Cardiac septum (tissue), 1 donor: Measurements from ENCODE around the gene EIF5A. TPM values are rescaled to one million over a fixed set of nuclear protein-coding genes. Genes with fewer than 3 reads are reported as not detected.

Source experiments
- DNase-seq: peaks from one replicate; pipeline ENCODE4 v3.0.0-alpha.2; 2020; ENCODE audit warnings: low spot score
- intact Hi-C: fragments of 100-400 bp; cut with DNase I; formaldehyde crosslinking; loops from one replicate; pipeline ENCODE4 v1.14.0; 2022
- total RNA-seq: library from RNA; stranded (reverse); fragmentation: NEBNext Ultra II Directional; extraction: Animal tissue kit (Norgen Biotek cat#: 25700); gene quantifications from one replicate; pipeline ENCODE4 v1.2.1, GENCODE V29; 2021
- donor health status: DM: no; HTN: no; CAD: no.

EIF5A gene
- total RNA-seq, 1 donor from 2014 or later: 263 TPM

DNA sequence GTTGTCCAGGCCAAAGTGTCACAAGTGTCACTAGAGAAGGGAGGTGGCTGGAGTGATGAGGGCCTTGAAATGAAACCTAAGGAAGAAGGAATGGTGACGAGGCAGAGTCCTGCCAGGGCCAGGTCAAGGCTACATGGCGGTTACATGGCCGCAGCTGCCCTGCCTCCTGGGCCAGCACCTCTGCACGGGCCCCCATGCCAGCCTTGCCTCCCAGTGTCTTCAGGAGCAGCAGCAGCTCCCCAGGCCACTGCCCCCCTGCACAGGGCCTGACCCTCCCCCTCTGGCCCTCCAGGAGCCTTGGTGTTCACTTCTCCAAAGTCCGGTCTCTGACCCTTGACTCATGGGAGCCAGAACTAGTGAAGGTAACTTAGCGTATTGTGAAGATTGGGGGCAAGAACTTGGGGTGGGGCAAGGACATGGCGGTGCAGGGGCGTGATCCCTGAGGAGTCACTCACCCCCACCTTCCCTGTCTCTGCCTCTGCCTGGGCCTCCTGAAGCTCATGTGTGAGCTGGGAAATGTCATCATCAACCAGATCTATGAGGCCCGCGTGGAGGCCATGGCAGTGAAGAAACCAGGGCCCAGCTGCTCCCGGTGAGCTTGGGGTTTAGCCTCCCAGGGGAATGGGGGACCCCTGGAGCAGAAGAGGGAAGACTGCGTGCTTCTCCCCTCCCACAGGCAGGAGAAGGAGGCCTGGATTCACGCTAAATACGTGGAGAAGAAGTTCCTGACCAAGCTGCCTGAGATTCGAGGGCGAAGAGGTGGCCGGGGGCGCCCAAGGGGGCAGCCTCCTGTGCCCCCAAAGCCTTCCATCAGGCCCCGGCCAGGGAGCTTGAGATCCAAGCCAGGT lies 40.4 kb downstream of the EIF5A start:
- intact Hi-C loops: loop anchor here (2.0 to 5.0 kb wide), 2 partner anchors 17 to 41 kb away; partner anchors contain the start of gene EIF5A
- DNase-seq: no peak

DNA sequence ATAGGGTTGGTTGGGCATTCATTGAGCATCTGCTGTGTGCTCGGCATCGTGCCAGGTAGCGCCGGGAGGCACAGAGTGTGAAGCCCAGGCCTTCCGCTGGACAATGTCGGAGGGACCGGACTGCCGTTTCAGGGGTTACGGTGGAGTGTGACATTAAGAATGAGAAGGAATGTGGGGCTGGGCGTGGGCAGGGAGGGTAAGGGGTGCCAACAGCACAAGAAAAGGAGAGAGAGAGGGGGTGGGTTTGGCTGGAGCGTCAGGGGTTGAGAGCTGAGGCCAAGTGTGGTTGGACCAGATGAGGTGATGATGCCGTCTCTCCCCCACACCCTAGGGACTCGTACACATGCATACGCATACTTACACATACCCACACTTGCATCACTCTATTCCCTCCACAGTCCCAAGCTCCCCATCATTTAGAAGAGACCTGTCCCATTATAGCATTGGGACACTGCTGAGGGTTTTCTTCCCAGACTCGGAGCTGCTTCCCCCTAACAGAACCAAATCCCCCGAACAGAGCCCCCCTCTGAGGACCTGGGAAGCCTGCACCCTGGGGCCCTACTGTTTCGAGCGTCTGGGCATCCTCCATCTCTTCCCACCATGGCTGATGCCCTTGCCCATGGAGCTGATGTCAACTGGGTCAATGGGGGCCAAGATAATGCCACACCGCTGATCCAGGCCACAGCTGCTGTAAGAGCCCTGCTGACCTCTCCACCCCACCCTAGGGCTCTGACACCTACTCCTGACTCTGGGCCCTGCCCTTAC lies 41.2 kb downstream of the EIF5A start:
- DNase-seq: no peak
- intact Hi-C loops: loop anchor here (5.0 kb wide), 1 partner anchor 41 kb away; the partner anchor contains the start of gene EIF5A

GRCh38 chr17:7351665-7352502 lies 44.5 kb downstream of the EIF5A start, which contains the start of gene KCTD11:
Gene KCTD11 (plus strand): TSS chr17:7352162.
- intact Hi-C loops: loop anchor here (1.0 to 2.0 kb wide), 4 partner anchors 23 to 132 kb away; partner anchors contain the start of genes NEURL4, POLR2A, SLC2A4 and TMEM256

DNA sequence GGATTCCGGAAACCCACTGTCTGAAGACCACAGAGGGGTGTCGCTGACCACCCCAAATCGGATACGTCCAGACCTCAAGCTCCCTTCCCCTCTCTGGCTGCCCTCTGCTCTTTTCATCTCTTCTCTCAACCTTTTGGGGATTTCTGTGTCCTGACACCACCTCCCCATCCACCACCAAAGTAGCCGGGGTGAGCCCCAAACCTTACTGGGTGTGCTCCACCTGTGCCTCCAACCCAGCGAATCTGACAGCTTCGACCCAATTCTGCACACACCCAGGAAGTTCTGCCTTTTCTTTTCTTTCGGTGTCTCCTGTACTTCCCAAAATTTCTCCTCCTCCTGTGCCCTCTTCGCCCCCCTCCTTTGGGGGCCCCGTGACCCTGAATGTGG lies 45.1 kb downstream of the EIF5A start:
- intact Hi-C loops: loop anchor here (2.0 kb wide), 1 partner anchor 72 kb away; the partner anchor contains the start of gene SLC2A4
- no peak for DNase-seq

More at GRCh38 chr17:7351665-7352502, 44.5 kb downstream of the EIF5A start, which contains the start of gene KCTD11:
- peak; percentile 94 for DNase-seq

DNA sequence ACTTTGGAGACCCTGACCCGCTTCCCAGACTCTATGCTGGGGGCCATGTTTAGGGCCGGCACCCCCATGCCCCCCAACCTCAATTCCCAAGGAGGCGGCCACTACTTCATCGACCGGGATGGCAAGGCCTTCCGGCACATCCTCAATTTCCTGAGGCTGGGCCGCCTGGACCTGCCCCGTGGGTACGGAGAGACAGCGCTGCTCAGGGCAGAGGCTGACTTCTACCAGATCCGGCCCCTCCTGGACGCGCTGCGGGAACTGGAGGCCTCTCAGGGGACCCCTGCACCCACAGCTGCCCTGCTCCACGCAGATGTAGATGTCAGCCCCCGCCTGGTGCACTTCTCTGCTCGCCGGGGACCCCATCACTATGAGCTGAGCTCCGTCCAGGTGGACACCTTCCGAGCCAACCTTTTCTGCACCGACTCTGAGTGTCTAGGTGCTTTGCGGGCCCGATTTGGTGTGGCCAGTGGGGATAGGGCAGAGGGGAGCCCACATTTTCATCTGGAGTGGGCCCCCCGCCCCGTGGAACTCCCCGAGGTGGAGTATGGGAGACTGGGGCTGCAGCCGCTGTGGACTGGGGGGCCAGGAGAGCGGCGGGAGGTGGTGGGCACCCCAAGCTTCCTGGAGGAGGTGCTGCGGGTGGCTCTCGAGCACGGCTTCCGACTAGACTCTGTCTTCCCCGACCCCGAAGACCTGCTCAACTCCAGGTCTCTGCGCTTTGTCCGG lies 45.6 kb downstream of the EIF5A start:
- intact Hi-C loops: loop anchor here (2.0 kb wide), 1 partner anchor 72 kb away; the partner anchor contains the start of gene SLC2A4
- DNase-seq: no peak

DNA sequence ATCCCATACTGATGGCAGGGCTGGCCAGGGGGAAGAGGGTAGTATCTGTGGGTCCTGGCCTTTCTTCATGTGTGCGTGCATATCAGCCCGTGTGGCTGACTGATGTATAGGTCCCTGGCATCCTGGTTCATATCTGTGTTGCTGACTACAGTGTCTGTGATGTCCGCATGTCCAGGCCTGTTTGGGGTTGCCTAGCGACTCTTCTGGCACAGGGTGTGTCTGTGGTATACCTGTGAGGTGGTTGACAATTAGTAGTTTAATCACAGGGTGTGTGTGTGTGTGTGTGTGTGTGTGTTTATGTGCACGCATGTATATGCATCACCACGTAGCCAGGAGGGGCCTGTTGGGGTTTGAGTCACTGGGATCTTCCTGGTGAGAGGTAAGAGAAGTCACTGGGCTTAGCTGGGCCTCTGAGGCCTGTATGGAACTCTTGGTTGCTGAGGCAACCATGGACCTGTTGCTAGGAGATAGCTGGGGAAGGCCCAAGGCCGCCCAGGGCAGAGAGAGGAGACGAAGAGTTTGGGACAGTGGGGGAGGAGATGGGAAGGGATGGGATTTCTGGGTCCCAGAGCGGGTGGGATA lies 46.9 kb downstream of the EIF5A start:
- no peak for DNase-seq
- intact Hi-C loops: loop anchor here (2.0 kb wide), 1 partner anchor 82 kb away; no protein-coding TSS in a partner anchor

- peak; percentile 85 for DNase-seq
- intact Hi-C loops: loop anchor here (2.0 to 5.0 kb wide), 2 partner anchors 82 to 207 kb away; partner anchors contain the start of gene SENP3
Measured at GRCh38 chr17:7355053-7355452, 47.6 kb downstream of the EIF5A start, which contains the start of gene TMEM95. Gene TMEM95 (plus strand): TSS chr17:7355156. CDS start chr17:7355205, 49 bp downstream.

GRCh38 chr17:7355573-7355972 lies 48.1 kb downstream of the EIF5A start:
- DNase-seq: no peak
- intact Hi-C loops: loop anchor here (2.0 to 5.0 kb wide), 2 partner anchors 81 to 207 kb away; partner anchors contain the start of gene SENP3

- DNase-seq: peak; percentile 90
- intact Hi-C loops: loop anchor here (5.0 kb wide), 1 partner anchor 206 kb away; the partner anchor contains the start of gene SENP3
Measured at GRCh38 chr17:7356072-7356549, 48.7 kb downstream of the EIF5A start.

DNA sequence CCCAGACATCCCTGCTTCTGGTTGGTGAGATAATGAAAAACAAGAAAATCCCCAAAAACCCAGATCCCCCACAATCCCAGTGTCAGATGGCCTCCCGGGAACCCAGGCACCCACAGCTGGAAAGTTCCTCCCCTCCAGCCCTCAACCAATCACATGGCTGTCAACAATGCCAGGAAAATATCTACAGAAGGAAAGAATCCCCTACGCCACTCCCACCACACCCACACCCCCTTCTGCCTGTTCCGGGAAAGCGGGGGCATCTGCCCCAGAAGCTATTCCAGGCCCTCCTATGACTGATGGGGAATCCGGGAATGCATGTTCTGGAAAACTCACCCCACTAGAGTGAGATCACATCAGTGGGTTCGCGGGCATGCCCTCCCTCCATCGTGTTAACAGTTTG lies 49.3 kb downstream of the EIF5A start:
- intact Hi-C loops: loop anchor here (5.0 kb wide), 1 partner anchor 206 kb away; the partner anchor contains the start of gene SENP3
- no peak for DNase-seq

DNA sequence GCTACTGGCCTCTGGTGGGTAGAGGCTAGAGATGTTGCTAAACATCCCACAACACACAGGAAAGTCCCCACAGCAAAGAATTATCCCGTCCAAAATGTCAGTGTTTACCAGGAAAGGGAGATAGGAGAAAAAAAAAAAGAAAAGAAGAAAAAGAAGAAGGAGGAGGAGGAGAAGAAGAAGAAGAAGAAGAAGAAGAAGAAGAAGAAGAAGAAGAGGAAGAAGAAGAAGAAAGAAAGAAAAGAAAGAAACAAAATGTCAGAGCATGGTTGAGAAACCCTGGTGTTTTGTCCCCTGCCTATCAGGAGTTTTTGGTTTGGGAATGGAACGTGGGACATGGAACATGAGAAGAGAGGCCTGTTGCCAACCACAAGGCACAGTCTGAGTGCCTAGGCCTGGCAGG lies 50.0 kb downstream of the EIF5A start:
- intact Hi-C loops: loop anchor here (5.0 kb wide), 1 partner anchor 205 kb away; the partner anchor contains the start of gene SENP3
- DNase-seq: no peak

DNA sequence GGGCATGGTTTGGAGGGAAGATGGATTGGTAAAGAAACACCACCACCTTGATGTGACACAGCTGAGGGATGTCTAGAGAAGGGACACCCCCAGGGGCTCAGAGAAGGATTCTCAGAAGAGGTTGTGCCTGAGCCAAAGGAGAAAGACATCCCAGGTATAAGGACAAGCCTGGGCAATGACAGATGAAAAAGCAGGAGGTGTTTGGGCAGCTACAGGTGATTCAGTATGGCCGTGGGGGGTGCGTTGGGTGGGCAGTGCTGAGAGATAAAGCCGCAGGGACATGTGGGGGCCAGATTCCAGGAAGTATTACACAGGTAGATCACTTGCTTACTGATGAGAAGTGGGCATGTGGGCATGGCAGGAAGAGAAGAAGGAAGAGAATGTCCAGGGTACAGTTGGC lies 54.5 kb downstream of the EIF5A start:
- no peak for DNase-seq
- intact Hi-C loops: no loop called here

Other genes with a start within 250 kb of the EIF5A start
- gene CLEC10A, start 227.4 kb upstream of the EIF5A start, total RNA-seq: 3.0 TPM
- gene ASGR2, start 192.8 kb upstream of the EIF5A start, total RNA-seq: 0.24 TPM
- gene ASGR1, start 128.3 kb upstream of the EIF5A start, total RNA-seq: 0.54 TPM
- gene DLG4, start 87.8 kb upstream of the EIF5A start, total RNA-seq: 16.0 TPM
- gene ACADVL, start 87.7 kb upstream of the EIF5A start, total RNA-seq: 966 TPM
- gene DVL2, start 73.1 kb upstream of the EIF5A start, total RNA-seq: 22.5 TPM
- gene PHF23, start 68.2 kb upstream of the EIF5A start, total RNA-seq: 20.5 TPM
- gene GABARAP, start 65.2 kb upstream of the EIF5A start, total RNA-seq: 449 TPM
- 111 TPM for gene CTDNEP1, start 55.9 kb upstream of the EIF5A start, total RNA-seq
- gene ELP5, start 55.4 kb upstream of the EIF5A start, total RNA-seq: 57.5 TPM
- 0.75 TPM for gene CLDN7, start 45.1 kb upstream of the EIF5A start, total RNA-seq
- 73.5 TPM for gene SLC2A4, start 25.9 kb upstream of the EIF5A start, total RNA-seq
- 1.2 TPM for gene YBX2, start 13.0 kb upstream of the EIF5A start, total RNA-seq
- 49.0 TPM for gene GPS2, start 7.7 kb downstream of the EIF5A start, total RNA-seq
- gene NEURL4, start 21.7 kb downstream of the EIF5A start, total RNA-seq: 29.9 TPM
- 16.4 TPM for gene ACAP1, start 28.9 kb downstream of the EIF5A start, total RNA-seq
- gene KCTD11, start 44.5 kb downstream of the EIF5A start, total RNA-seq: 9.6 TPM
- gene TMEM95, start 47.5 kb downstream of the EIF5A start, total RNA-seq: not detected
- gene TNK1, start 73.5 kb downstream of the EIF5A start, total RNA-seq: 2.0 TPM
- gene PLSCR3, start 86.9 kb downstream of the EIF5A start, total RNA-seq: 16.8 TPM
- 67.7 TPM for gene TMEM256, start 96.5 kb downstream of the EIF5A start, total RNA-seq
- 11.0 TPM for gene NLGN2, start 100.2 kb downstream of the EIF5A start, total RNA-seq
- not detected for gene SPEM1, start 112.7 kb downstream of the EIF5A start, total RNA-seq
- not detected for gene SPEM2, start 118.0 kb downstream of the EIF5A start, total RNA-seq
- gene SPEM3, start 121.2 kb downstream of the EIF5A start, total RNA-seq: not detected
- gene TMEM102, start 127.8 kb downstream of the EIF5A start, total RNA-seq: 2.6 TPM
- 3.9 TPM for gene FGF11, start 131.9 kb downstream of the EIF5A start, total RNA-seq
- gene CHRNB1, start 137.4 kb downstream of the EIF5A start, total RNA-seq: 9.9 TPM
- 69.4 TPM for gene ZBTB4, start 172.0 kb downstream of the EIF5A start, total RNA-seq
- not detected for gene SLC35G6, start 173.8 kb downstream of the EIF5A start, total RNA-seq
- gene POLR2A, start 176.7 kb downstream of the EIF5A start, total RNA-seq: 56.4 TPM
- gene TNFSF12, start 241.4 kb downstream of the EIF5A start, total RNA-seq: 33.9 TPM